BE2C (cell line): Measurements from ENCODE around the gene PDF.

Source experiments
- DNase-seq: peaks from one replicate; pipeline ENCODE4 v3.0.0-alpha.2; 2020
- H3K27me3 ChIP-seq: fragments of 250-450 bp; sonication (Bioruptor Pico); 2 replicates; pipeline ENCODE4 v1.5.1; 2020; ENCODE audit warnings: mild to moderate bottlenecking
- H3K36me3 ChIP-seq: fragments of 250-450 bp; sonication (Bioruptor Pico); 2 replicates; pipeline ENCODE4 v1.5.1; 2020; ENCODE audit warnings: mild to moderate bottlenecking
- H3K4me1 ChIP-seq: fragments of 250-450 bp; sonication (Bioruptor Pico); 2 replicates; pipeline ENCODE4 v1.5.1; 2020
- H3K4me3 ChIP-seq: 2 replicates; pipeline ENCODE4 v1.5.1; 2011; ENCODE audit warnings: low read depth, low read length
- H3K9me3 ChIP-seq: fragments of 250-450 bp; sonication (Bioruptor Pico); 2 replicates; pipeline ENCODE4 v1.5.1; 2020
- TF ChIP-seq, protein P1 (sequence below): IDR thresholded peaks from 2 replicates; pipeline ENCODE4 v1.5.1; 2012; ENCODE audit warnings: mild to moderate bottlenecking, low read depth, low read length

PDF gene

GRCh38 chr16:69309316-69309715 lies 21.1 kb downstream of the PDF start:
- Histone ChIP-seq H3K4me3 (no peak overlapping the region), H3K36me3 (peaks cover 14% of the 10 kb centered on the region), H3K9me3 (no peaks in the 10 kb centered on the region), H3K27me3 (no peaks in the 10 kb centered on the region), H3K4me1 (peaks cover 4% of the 10 kb centered on the region; the same call in 1 of the 2 replicates)
- TF ChIP-seq, protein P1, sequence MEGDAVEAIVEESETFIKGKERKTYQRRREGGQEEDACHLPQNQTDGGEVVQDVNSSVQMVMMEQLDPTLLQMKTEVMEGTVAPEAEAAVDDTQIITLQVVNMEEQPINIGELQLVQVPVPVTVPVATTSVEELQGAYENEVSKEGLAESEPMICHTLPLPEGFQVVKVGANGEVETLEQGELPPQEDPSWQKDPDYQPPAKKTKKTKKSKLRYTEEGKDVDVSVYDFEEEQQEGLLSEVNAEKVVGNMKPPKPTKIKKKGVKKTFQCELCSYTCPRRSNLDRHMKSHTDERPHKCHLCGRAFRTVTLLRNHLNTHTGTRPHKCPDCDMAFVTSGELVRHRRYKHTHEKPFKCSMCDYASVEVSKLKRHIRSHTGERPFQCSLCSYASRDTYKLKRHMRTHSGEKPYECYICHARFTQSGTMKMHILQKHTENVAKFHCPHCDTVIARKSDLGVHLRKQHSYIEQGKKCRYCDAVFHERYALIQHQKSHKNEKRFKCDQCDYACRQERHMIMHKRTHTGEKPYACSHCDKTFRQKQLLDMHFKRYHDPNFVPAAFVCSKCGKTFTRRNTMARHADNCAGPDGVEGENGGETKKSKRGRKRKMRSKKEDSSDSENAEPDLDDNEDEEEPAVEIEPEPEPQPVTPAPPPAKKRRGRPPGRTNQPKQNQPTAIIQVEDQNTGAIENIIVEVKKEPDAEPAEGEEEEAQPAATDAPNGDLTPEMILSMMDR = no peak
- no peak for DNase-seq

DNA sequence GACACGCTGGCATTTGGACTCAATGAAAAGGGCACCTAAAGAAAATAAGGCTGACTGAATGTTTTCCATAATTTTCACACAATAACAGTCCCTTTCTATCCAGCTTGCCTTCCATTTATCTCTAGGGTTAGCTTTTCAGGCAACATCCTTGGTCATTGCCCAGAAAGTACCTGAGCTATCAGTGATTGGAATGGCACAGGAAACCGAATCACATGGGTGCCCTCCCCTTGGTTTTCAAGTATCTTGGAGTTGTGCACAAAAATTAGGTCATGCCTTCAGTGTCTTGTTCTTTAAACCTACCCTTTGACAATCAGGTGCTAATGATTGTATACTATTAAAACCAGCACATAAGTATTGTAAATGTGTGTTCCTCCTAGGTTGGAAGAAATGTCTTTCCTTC lies 22.5 kb downstream of the PDF start:
- Histone ChIP-seq H3K9me3 (no peaks in the 10 kb centered on the region), H3K4me1 (peaks cover 4% of the 10 kb centered on the region; the same call in 1 of the 2 replicates), H3K36me3 (0 out of 2 replicates have a peak, but pooled peaks cover 4% of the 10 kb centered on the region), H3K4me3 (no peak overlapping the region), H3K27me3 (no peaks in the 10 kb centered on the region)
- DNase-seq = no peak
- TF ChIP-seq, protein P1 = no peak

DNA sequence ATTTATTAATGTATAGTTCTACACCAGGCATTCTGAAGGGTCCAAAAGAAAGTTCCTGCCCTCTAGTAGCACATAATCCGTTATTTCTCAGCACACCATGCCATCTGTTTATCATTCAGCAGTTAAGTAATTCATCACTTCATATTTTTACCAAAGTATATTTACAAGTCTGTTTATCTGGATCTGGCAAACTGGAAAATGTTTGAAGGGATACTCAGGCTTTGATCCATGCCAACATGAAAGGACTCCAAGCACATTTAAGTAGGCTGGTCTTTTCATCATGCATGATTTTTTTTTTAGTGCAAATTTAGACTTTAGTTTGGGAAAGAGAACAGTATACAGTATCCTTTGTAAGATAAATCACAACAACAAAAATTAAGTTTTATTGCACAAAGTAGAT lies 23.3 kb downstream of the PDF start:
- no peak for DNase-seq
- Histone ChIP-seq H3K4me1 (peaks cover 4% of the 10 kb centered on the region; the same call in 1 of the 2 replicates), H3K4me3 (no peak overlapping the region), H3K9me3 (no peaks in the 10 kb centered on the region), H3K36me3 (peaks cover 7% of the 10 kb centered on the region; the same call in 1 of the 2 replicates), H3K27me3 (no peaks in the 10 kb centered on the region)
- TF ChIP-seq, protein P1 = no peak

- Histone ChIP-seq H3K36me3 (peaks cover 10% of the 10 kb centered on the region), H3K9me3 (no peaks in the 10 kb centered on the region), H3K27me3 (no peaks in the 10 kb centered on the region), H3K4me3 (no peak overlapping the region), H3K4me1 (peaks cover 4% of the 10 kb centered on the region; the same call in 1 of the 2 replicates)
- DNase-seq = no peak
- TF ChIP-seq, protein P1 = no peak
Measured at GRCh38 chr16:69306031-69306430, 24.4 kb downstream of the PDF start.

- DNase-seq = no peak
- no peaks in the 10 kb centered on the region for H3K4me1 ChIP-seq
- TF ChIP-seq, protein P1 = no peak
- H3K9me3 ChIP-seq = no peaks in the 10 kb centered on the region
- no peaks in the 10 kb centered on the region for H3K27me3 ChIP-seq
- H3K4me3 ChIP-seq = no peak overlapping the region
- H3K36me3 ChIP-seq = peaks cover 23% of the 10 kb centered on the region
Measured at GRCh38 chr16:69302301-69302700, 28.1 kb downstream of the PDF start.

DNA sequence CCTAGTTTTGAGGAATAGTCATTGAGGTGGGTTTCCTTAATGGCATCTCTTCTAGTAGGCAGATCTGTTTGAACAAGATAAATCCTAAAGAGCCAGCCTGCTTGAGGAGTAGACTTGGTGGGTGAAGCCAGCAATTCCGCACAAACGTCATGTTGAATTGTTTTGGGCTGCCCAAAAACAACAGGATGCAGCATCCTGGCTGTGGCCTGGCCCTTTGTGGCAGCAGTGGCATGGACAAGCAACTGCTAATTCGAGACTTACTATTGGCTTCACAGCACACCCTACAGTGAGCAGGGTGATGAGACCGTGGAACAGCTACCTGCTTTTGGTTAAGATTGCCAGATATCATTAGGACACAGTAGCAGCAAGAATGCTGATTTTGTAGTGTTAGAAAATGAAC lies 28.5 kb downstream of the PDF start:
- DNase-seq = no peak
- Histone ChIP-seq H3K36me3 (peaks cover 23% of the 10 kb centered on the region), H3K4me3 (no peak overlapping the region), H3K4me1 (no peaks in the 10 kb centered on the region), H3K27me3 (no peaks in the 10 kb centered on the region), H3K9me3 (no peaks in the 10 kb centered on the region)
- TF ChIP-seq, protein P1 = no peak
